Brain pericyte (primary cell): ENCODE results near the gene RTN4RL1.
"Not testable (repeated sequence)": the region's sequence is repeated elsewhere in the genome, so short reads cannot be mapped to it uniquely, and the experiment has no call there.

ENCODE experiments used
- DNase-seq: peaks from one replicate; pipeline ENCODE4 v3.0.0-alpha.2; 2012; ENCODE audit warnings: low read depth, low spot score

The RTN4RL1 gene

DNA sequence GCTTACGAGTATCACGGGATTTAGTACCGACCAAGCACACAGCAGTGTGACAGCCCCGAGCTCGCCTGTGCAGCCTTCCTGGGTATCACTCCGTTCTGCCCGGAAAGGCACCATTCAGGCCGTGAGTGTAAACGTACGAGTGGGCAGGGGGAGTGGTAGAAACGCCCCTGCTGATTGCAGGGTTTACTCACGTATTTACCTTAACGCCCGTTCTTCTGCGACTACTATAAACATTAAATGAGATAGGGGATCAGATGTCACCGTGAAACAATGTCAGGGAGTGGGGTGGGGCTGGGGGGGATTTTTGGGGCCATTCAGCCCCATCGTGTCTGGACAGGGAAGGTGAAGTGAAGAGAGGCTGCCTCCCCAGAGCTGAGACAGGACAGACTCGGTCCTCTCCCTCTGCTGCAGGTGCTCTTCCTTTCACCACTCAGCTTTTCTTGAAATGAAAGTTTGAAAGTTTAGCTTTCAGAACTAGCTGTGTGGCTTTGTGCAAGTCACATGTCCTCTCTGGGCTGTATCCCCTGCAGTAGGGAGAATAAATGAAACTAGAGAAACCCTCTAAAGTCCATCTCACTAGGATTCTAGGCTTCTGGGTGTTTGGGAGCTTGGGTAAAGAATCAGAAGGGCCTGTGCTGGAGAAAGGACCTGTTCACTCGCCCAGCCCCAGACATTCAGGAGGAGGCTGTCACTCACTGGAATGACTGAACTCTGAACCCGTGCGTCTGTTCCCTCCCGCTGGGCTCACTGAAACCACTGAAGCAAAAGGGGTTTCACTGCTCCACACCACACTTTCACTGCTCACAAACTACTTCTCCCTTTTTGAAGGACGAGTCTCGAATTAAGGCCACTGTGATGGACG, 128.7 kb downstream of the RTN4RL1 start:
- no peak for DNase-seq

DNA sequence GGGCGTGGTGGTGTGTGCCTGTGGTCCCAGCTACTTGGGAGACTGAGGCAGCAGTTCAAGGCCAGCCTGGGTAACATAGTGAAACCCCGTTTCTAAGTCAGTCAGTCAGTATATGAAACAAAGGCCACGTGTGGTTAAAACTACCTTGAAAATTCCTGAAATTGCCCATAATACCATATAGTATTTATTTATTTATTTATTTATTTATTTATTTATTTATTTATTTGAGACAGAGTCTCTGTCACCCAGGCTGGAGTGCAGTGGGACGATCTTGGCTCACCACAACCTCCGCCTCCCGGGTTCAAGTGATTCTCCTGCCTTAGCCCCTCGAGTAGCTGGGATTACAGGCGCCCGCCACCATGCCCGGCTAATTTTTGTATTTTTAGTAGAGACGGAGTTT, 129.7 kb downstream of the RTN4RL1 start:
- DNase-seq = not testable (repeated sequence)

DNA sequence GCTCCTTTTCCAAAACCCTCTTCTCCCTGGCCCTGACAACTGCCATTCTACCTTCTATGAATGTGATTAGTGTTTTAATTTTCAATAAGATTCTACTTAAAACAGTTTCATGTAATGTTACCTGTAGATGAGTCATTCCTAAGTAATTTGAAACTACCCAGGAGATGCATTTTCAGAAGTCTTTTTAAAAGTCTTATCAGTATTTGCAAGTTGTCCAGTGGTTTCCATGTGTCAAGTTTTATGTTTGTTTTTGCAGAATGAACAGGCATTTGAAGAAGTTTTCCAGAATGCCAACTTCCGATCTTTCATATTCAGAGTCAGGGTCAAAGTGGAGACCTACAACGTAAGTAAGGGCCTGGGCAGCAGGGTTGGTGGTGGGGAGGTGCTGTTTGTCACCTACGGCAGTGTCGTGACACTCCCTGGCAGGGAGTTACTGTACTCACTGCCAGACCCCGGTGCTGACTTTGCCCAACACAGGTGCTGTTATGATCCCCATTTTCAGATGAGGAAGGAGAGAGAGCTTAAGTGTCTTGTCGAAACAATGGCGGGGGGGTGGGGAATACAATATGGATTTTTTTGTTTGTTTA, 130.3 kb downstream of the RTN4RL1 start:
- DNase-seq = no peak

DNA sequence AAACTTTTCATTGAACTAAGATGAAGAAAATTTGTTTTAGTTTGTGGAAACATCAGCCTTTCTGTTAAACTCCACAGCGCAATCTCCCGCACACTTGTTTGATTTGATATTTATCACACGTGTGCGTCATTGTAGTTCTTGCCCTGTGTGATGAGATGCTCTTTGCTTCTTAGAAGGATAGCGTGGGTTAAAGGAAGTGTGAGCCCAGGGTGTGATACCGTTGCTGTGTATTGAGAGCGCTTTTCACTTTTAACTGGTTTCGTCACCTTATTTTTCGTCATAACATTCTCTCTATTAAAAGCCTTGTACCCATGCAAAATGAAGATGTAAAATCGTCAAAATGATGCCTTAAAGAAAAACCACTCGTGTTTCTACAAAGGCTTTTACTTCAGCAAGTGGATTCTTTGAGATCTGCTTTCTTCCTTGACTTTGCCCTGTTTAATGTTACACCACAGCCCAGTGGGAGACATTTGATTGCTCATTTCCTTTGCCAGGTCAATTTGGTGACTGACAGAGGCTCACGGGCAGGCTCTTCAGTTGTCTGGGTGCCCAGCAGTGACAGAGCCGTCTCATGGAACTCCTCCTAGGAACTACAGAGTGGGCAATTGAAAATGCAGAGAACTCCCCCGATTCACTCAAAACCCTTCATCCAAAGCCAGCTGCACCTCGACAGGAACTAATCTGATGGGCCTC, 134.2 kb downstream of the RTN4RL1 start:
- no peak for DNase-seq

DNA sequence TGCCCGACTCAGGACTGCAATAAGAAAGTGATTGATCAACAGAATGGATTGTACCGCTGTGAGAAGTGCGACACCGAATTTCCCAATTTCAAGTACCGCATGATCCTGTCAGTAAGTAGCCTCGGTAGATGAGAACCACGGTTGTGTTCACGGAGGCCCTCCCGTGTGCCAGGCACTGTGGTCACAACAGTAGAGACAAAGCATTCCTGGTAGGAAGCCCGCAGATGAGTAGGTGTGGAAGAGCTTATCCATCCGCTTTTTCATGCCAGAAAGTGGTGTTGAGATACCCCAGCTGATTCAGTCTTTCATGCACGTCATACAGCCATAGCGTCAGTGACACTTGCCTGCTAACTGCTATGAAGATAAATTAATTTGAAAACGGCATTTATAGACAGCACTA, 136.4 kb downstream of the RTN4RL1 start:
- DNase-seq = no peak
